Stimulated activated CD8-positive, alpha-beta memory T cell treated with anti-CD3 and anti-CD28 coated beads, Interleukin-2, amount 100 ng/mL, for 48 hours (primary cell): ENCODE data around the gene GLIPR1L2.

ENCODE experiments used
- DNase-seq, 2 donors: peaks; one replicate each; pipeline ENCODE4 v3.0.0-alpha.2; 2020; ENCODE audit warnings: low read depth in 2 of 2

GLIPR1L2 gene

GRCh38 chr12:75477137-75477536, 86.2 kb downstream of the GLIPR1L2 start:
- DNase-seq = no peak

- DNase-seq = no peak
These were observed 87.4 kb downstream of the GLIPR1L2 start for GRCh38 chr12:75478116-75478794.

- DNase-seq = no peak
These were observed 89.1 kb downstream of the GLIPR1L2 start for GRCh38 chr12:75479963-75480461.

GRCh38 chr12:75480469-75480949, 89.6 kb downstream of the GLIPR1L2 start, which contains the start of gene GLIPR1:
Gene GLIPR1 (plus strand): TSS chr12:75480755. CDS start chr12:75480881, 126 bp downstream.
- peak; percentile 55 to 66 for DNase-seq

- no peak for DNase-seq
These were observed 90.3 kb downstream of the GLIPR1L2 start for GRCh38 chr12:75481013-75481705.

- DNase-seq = no peak
These were observed 90.9 kb downstream of the GLIPR1L2 start for GRCh38 chr12:75481774-75482173.
